ENCODE results near the gene CIART. TPM values are rescaled to one million over a fixed set of nuclear protein-coding genes. Genes with fewer than 3 reads are reported as not detected.

CIART gene
- total RNA-seq, 1 experiment from 2014 or later, result 0.42 TPM

DNA sequence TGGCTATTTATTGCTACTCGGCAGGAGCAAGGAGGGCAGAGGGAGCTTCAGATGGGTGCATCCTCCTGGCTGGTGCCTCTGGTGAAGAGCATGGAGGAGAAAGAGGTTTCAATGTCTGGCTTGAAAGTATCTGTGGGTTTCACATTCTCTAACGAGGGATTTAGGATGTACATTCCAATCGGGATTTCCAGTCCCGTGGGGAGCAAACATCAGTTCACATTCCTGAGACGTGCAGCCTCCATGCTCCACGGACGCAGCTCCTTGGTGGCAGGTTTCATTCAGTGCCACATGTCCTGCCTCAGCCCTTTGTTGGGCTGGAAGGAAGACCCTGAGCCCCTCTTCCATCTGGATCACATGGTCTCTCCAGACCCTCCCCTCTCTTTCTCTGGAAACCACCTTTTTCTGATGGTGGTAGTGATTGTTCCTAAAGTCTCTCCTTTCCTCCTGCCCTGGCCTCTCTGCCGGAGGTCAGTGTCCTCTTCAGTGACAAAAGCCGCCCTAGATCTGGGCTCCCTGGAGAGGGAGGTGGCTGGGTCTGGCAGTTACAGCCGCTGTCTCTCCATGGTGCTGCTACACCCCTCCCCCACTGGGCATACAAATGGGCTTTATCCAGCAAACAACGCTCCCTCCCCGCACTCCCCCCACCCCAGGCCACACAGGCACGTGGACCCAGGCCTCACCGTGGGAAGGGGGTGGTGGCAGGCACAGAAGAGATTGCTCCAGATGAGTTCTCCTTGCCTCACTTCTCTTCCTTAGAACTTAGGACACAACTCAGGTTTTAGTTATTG is 25.6 kb upstream of the CIART start:
- CTCF ChIA-PET, result interaction anchor here (0.5 to 2.0 kb wide), 10 partner anchors 12 to 420 kb away, joined by 3 to 50 read pairs (median 4); partner anchors contain the start of genes APH1A, C1orf54, CIART and PRPF3
- intact Hi-C loops (cut with micrococcal nuclease; ENCODE audit: unreplicated experiment), result loop anchor here (1.0 to 10.0 kb wide), 3 partner anchors 25 to 278 kb away; partner anchors contain the start of gene PRPF3
- TF ChIP-seq, protein P1, sequence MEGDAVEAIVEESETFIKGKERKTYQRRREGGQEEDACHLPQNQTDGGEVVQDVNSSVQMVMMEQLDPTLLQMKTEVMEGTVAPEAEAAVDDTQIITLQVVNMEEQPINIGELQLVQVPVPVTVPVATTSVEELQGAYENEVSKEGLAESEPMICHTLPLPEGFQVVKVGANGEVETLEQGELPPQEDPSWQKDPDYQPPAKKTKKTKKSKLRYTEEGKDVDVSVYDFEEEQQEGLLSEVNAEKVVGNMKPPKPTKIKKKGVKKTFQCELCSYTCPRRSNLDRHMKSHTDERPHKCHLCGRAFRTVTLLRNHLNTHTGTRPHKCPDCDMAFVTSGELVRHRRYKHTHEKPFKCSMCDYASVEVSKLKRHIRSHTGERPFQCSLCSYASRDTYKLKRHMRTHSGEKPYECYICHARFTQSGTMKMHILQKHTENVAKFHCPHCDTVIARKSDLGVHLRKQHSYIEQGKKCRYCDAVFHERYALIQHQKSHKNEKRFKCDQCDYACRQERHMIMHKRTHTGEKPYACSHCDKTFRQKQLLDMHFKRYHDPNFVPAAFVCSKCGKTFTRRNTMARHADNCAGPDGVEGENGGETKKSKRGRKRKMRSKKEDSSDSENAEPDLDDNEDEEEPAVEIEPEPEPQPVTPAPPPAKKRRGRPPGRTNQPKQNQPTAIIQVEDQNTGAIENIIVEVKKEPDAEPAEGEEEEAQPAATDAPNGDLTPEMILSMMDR (IDR thresholded peaks at IDR 0.05; ENCODE audit: unreplicated experiment), result no peak
- BruUV-seq (replicated peaks), result no TSS peak
- H3K27me3 Mint-ChIP-seq (ENCODE audit: unreplicated experiment), result peaks cover 28% of the 10 kb centered on the region
- H3K4me3 Mint-ChIP-seq (ENCODE audit: low read depth, unreplicated experiment), result peak overlapping the region; percentile 36
- no peak overlapping the region for H3K27ac Mint-ChIP-seq (ENCODE audit: unreplicated experiment)
- DNase-seq, result no peak
- H3K9me3 Mint-ChIP-seq (ENCODE audit: low read depth, unreplicated experiment), result no peaks in the 10 kb centered on the region
- peaks cover 4% of the 10 kb centered on the region for H3K36me3 Mint-ChIP-seq (ENCODE audit: insufficient read depth, unreplicated experiment)
- peaks cover 59% of the 10 kb centered on the region for H3K4me1 Mint-ChIP-seq (ENCODE audit: low read depth, unreplicated experiment)

DNA sequence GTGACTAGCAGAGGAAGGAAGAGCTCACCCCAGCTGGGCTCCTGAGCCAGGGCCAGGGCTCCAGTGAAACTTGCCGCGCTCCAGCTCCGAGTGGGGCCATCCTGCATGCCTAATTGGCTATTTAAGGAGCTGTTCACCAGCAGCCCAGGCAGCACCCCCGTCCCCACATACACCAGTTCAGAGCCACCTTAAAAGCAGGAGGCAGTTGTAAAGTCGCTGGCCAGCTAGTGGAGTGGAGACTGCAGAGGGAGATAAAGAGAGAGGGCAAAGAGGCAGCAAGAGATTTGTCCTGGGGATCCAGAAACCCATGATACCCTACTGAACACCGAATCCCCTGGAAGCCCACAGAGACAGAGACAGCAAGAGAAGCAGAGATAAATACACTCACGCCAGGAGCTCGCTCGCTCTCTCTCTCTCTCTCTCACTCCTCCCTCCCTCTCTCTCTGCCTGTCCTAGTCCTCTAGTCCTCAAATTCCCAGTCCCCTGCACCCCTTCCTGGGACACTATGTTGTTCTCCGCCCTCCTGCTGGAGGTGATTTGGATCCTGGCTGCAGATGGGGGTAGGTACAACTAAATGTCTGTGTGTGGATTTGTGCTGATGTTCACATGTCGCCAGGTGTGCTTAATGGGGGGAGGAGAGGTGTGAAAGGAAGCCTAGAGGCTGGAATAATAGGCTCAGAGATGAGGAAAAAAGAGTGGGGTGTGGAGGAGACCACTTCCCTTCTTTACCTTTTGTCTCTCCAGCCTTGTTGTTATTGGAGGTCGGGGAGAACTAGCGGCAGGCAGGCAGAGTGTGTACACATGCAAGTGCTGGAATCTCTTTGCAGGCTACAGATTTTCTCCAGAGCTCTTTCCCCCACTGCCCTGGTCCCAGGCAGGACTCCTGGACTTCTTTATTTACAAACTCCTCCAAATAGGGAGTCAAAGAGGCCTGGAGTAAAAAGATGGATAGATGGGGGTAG is 24.4 kb upstream of the CIART start, which contains the start of gene CA14:
TSS of gene CA14 (plus strand) at position 151 of the 962 bp plus-strand sequence. CDS start at position 506, 355 bp downstream.
- TF ChIP-seq, protein P1 (IDR thresholded peaks at IDR 0.05; ENCODE audit: unreplicated experiment), result no peak
- no peaks in the 10 kb centered on the region for H3K9me3 Mint-ChIP-seq (ENCODE audit: low read depth, unreplicated experiment)
- no peak for DNase-seq
- peaks cover 71% of the 10 kb centered on the region for H3K4me1 Mint-ChIP-seq (ENCODE audit: low read depth, unreplicated experiment)
- CTCF ChIA-PET, result interaction anchor here (1.5 kb wide), 1 partner anchor 24 kb away, joined by 6 read pairs; no protein-coding TSS in a partner anchor
- H3K36me3 Mint-ChIP-seq (ENCODE audit: insufficient read depth, unreplicated experiment), result peaks cover 16% of the 10 kb centered on the region
- no TSS peak for BruUV-seq (replicated peaks)
- peak within 1 kb of the TSS; percentile 42 for H3K27ac Mint-ChIP-seq (ENCODE audit: unreplicated experiment)
- no peak within 1 kb of the TSS for H3K4me3 Mint-ChIP-seq (ENCODE audit: low read depth, unreplicated experiment)
- peaks cover 28% of the 10 kb centered on the region for H3K27me3 Mint-ChIP-seq (ENCODE audit: unreplicated experiment)
- intact Hi-C loops (cut with micrococcal nuclease; ENCODE audit: unreplicated experiment), result loop anchor here (5.0 to 10.0 kb wide), 2 partner anchors 64 to 277 kb away; partner anchors contain the start of gene PRPF3

DNA sequence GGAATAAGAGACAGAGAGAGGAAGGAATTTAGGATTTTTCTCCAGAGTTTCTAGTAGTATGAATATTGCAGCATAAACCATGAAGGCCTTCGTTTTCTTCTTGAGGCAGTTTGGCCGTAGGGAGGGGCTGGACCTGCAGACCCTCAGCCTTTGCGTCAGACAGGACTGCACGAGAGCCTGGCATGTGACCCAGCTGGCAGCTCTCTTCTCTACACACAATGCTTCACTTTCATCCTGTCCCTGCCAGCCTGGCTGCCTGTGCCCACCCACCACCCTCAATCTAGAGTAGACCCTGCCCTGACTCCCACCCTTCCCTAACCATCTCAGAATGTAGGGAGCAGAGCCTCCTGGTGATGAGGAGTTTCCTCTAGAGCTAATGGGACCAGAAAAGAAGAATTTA is 23.1 kb upstream of the CIART start:
- H3K36me3 Mint-ChIP-seq (ENCODE audit: insufficient read depth, unreplicated experiment), result peaks cover 20% of the 10 kb centered on the region
- no peak overlapping the region for H3K4me3 Mint-ChIP-seq (ENCODE audit: low read depth, unreplicated experiment)
- TF ChIP-seq, protein P1 (IDR thresholded peaks at IDR 0.05; ENCODE audit: unreplicated experiment), result no peak
- CTCF ChIA-PET, result interaction anchor here (1.0 to 2.1 kb wide), 2 partner anchors 10 to 22 kb away, joined by 3 to 10 read pairs; partner anchors contain the start of gene APH1A
- H3K27ac Mint-ChIP-seq (ENCODE audit: unreplicated experiment), result peak overlapping the region; percentile 42
- intact Hi-C loops (cut with micrococcal nuclease; ENCODE audit: unreplicated experiment), result loop anchor here (5.0 to 10.0 kb wide), 2 partner anchors 63 to 276 kb away; partner anchors contain the start of gene PRPF3
- peaks cover 78% of the 10 kb centered on the region for H3K4me1 Mint-ChIP-seq (ENCODE audit: low read depth, unreplicated experiment)
- H3K27me3 Mint-ChIP-seq (ENCODE audit: unreplicated experiment), result peaks cover 28% of the 10 kb centered on the region
- BruUV-seq (replicated peaks), result no TSS peak
- no peak for DNase-seq
- H3K9me3 Mint-ChIP-seq (ENCODE audit: low read depth, unreplicated experiment), result no peaks in the 10 kb centered on the region
